ENCODE measurements around the gene C5orf63.

DNA sequence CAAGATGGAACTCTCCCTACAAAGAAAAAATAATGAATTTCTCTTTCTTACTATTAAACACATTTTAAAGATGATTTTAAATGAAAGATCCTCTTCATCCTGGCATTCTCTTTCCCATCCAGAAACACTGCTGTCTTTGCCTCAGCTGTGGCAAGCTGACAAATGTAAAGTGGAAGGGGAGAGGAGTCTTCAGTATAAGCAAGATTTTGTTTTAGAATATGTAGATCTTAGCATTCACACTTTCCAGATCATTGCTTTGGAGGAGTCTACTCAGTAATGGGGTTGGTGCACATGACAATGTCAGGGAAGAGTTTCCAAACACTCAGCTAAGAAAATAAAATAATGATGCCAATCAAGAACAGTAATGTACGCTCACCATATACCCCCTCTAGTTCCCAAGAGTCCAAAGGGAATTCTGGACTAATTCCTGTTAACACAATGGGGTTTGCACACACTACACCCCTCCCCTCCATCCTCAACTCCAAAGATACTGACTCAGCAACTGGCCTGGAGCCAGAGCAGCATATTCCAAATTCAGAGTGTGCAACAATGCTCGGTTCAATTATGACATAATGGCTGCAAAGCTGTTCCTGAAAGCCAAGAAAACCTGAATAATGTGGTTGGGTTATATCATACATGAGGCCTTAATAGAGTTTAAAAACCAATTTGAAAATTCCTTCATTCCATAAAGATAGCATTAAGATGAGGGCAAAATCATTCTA, 4.6 kb downstream of the C5orf63 start:
- TF ChIP-seq, protein P1, sequence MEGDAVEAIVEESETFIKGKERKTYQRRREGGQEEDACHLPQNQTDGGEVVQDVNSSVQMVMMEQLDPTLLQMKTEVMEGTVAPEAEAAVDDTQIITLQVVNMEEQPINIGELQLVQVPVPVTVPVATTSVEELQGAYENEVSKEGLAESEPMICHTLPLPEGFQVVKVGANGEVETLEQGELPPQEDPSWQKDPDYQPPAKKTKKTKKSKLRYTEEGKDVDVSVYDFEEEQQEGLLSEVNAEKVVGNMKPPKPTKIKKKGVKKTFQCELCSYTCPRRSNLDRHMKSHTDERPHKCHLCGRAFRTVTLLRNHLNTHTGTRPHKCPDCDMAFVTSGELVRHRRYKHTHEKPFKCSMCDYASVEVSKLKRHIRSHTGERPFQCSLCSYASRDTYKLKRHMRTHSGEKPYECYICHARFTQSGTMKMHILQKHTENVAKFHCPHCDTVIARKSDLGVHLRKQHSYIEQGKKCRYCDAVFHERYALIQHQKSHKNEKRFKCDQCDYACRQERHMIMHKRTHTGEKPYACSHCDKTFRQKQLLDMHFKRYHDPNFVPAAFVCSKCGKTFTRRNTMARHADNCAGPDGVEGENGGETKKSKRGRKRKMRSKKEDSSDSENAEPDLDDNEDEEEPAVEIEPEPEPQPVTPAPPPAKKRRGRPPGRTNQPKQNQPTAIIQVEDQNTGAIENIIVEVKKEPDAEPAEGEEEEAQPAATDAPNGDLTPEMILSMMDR (IDR thresholded peaks at IDR 0.05) = no peak
- TF ChIP-seq POLR2A (IDR thresholded peaks at IDR 0.05) = no peak

Data from Peyer's patch (tissue), 4 donors.